Pancreas (tissue), 10 donors: ENCODE results near the gene PTPRR. TPM values are rescaled to one million over a fixed set of nuclear protein-coding genes. Genes with fewer than 3 reads are reported as not detected.

Source experiments
- ATAC-seq, 4 donors: fragments of 200-7000 bp; cut with Tn5 transposase; one replicate each; pipeline versions ENCODE4 v1.8.0 to v1.9.1; 2020; ENCODE audit warnings: mild to moderate bottlenecking in 4 of 4, moderate library complexity in 4 of 4
- DNase-seq, 6 donors: peaks; one replicate each; pipeline ENCODE4 v3.0.0-alpha.2; 2020
- FAIRE-seq: peaks from 2 replicates; lab custom pipeline; 2012; peaks lifted over from hg19 to GRCh38; lab: Jason Lieb, UNC
- H3K27ac ChIP-seq, 4 donors: fragments of 200-600 bp; sonication (generic); 1 replicate in 3 of 4; 2 replicates in 1 of 4; pipeline versions ENCODE4 v1.5.0 to v1.8.0; 2020
- H3K27me3 ChIP-seq, 4 donors: fragments of 200-600 bp; one replicate each; pipeline ENCODE4 v1.8.0; 2021
- H3K36me3 ChIP-seq, 3 donors: fragments of 200-600 bp; sonication (generic) in 1 of 3; one replicate each; pipeline versions ENCODE4 v1.5.0 to v1.8.0; 2020 to 2021
- H3K4me1 ChIP-seq, 3 donors: fragments of 200-600 bp; one replicate each; pipeline ENCODE4 v1.8.0; 2021
- H3K4me3 ChIP-seq, 4 donors: fragments of 200-600 bp; sonication (generic) in 2 of 4; one replicate each; pipeline versions ENCODE4 v1.5.0 to v1.8.0; 2020 to 2021
- H3K9me3 ChIP-seq, 4 donors: fragments of 200-600 bp; one replicate each; pipeline ENCODE4 v1.8.0; 2021
- CTCF ChIP-seq, 4 donors: fragments of 200-600 bp; sonication (generic) in 3 of 4; IDR thresholded peaks; one replicate each; pipeline versions ENCODE4 v1.5.0 to v1.8.0; 2021; ENCODE audit warnings: antibody characterized with exemption in 4 of 4
- WGBS, 2 donors: extraction: QIAGEN DNeasy Blood & Tissue Kit; methylation state at CpG; one replicate each; pipeline ENCODE4 v1.1.7; 2013; 5-methylcytosine and 5-hydroxymethylcytosine counted together
- intact Hi-C, 3 donors: fragments of 100-400 bp; cut with DNase I; formaldehyde crosslinking; loops; one replicate each; pipeline versions ENCODE4 v1.11.1 to v1.14.2; 2022
- polyA plus RNA-seq, 2 donors: library from polyadenylated mRNA; stranded (reverse); fragments of 200-250 nt; gene quantifications; one replicate each; pipeline ENCODE4 v1.2.3, GENCODE V29; 2013
- total RNA-seq, 6 donors: library from RNA; stranded (reverse); fragmentation: NEBNext Ultra II Directional in 4 of 6; extraction: Animal tissue kit (Norgen Biotek cat#: 25700) in 4 of 6; gene quantifications; one replicate each; pipeline versions ENCODE4 v1.2.1 to v1.2.4, GENCODE V29; 2021 to 2023
- donor health status: healthy with polysubstance abuse.
- donor health status: DM: no; HTN: no; CAD: no; lungs with moderate emphysema.
- donor health status: DM: no; HTN: no; CAD: no.
- donor health status: control.
- donor health status: control.
- donor health status: Bipolar disorder and iron deficiency.
- donor health status: DM: yes; HTN: yes; CAD: no.
- donor health status: DM: no; HTN: no; CAD: no.
- donor health status: DM: no; HTN: no; CAD: no.
- donor health status: DM: yes; HTN: yes; CAD: no.

The PTPRR gene
- total and polyA plus RNA-seq, 8 donors, result 0.14 to 0.72 (median 0.23) TPM; not detected in 3

GRCh38 chr12:70627677-70628076 is 292.9 kb downstream of the PTPRR start:
- H3K27me3 ChIP-seq, result no peaks in the 10 kb centered on the region
- H3K9me3 ChIP-seq, result no peaks in the 10 kb centered on the region
- intact Hi-C loops, result no loop called here
- WGBS, 2 donors, result 69 to 80% methylated on average over 5 of the region's 5 CpGs
- H3K27ac ChIP-seq, result no peak overlapping the region
- H3K4me3 ChIP-seq, result no peak overlapping the region
- ATAC-seq (no peak), DNase-seq (no peak), FAIRE-seq (no peak)
- H3K4me1 ChIP-seq, result no peaks in the 10 kb centered on the region
- TF ChIP-seq CTCF (IDR thresholded peaks at IDR 0.05), result no peak
- H3K36me3 ChIP-seq, result no peaks in the 10 kb centered on the region

- ATAC-seq (no peak), FAIRE-seq (no peak), DNase-seq (no peak)
- Histone ChIP-seq H3K4me1 (no peaks in the 10 kb centered on the region), H3K27ac (no peak overlapping the region), H3K27me3 (no peaks in the 10 kb centered on the region), H3K4me3 (no peak overlapping the region), H3K36me3 (no peaks in the 10 kb centered on the region), H3K9me3 (no peaks in the 10 kb centered on the region)
- no peak for TF ChIP-seq CTCF (IDR thresholded peaks at IDR 0.05)
- intact Hi-C loops, result no loop called here
- 77 to 80% methylated on average over 3 of the region's 3 CpGs for WGBS, 2 donors
Measured at GRCh38 chr12:70626180-70626579, 294.4 kb downstream of the PTPRR start.

- Histone ChIP-seq H3K27ac (no peak overlapping the region), H3K4me1 (no peaks in the 10 kb centered on the region), H3K27me3 (no peaks in the 10 kb centered on the region), H3K4me3 (no peak overlapping the region), H3K36me3 (no peaks in the 10 kb centered on the region), H3K9me3 (no peaks in the 10 kb centered on the region)
- 66 to 76% methylated on average over 5 of the region's 5 CpGs for WGBS, 2 donors
- ATAC-seq, result no peak
- no peak for TF ChIP-seq CTCF (IDR thresholded peaks at IDR 0.05)
- no peak for FAIRE-seq
- intact Hi-C loops, result no loop called here
- DNase-seq, result no peak
Measured at GRCh38 chr12:70619471-70620152, 300.9 kb downstream of the PTPRR start.

GRCh38 chr12:70618371-70618770 is 302.2 kb downstream of the PTPRR start:
- Histone ChIP-seq H3K27ac (no peak overlapping the region), H3K36me3 (no peaks in the 10 kb centered on the region), H3K4me1 (no peaks in the 10 kb centered on the region), H3K4me3 (no peak overlapping the region), H3K9me3 (no peaks in the 10 kb centered on the region), H3K27me3 (no peaks in the 10 kb centered on the region)
- no peak for TF ChIP-seq CTCF (IDR thresholded peaks at IDR 0.05)
- intact Hi-C loops, result no loop called here
- 72 to 90% methylated on average over 4 of the region's 4 CpGs for WGBS, 2 donors
- FAIRE-seq (no peak), DNase-seq (no peak), ATAC-seq (no peak)

- WGBS, 2 donors, result 69 to 87% methylated on average over 4 of the region's 4 CpGs
- ATAC-seq (no peak), DNase-seq (no peak), FAIRE-seq (no peak)
- Histone ChIP-seq H3K4me1 (no peaks in the 10 kb centered on the region), H3K4me3 (no peak overlapping the region), H3K27me3 (no peaks in the 10 kb centered on the region), H3K9me3 (no peaks in the 10 kb centered on the region), H3K36me3 (no peaks in the 10 kb centered on the region), H3K27ac (no peak overlapping the region)
- TF ChIP-seq CTCF (IDR thresholded peaks at IDR 0.05), result no peak
- intact Hi-C loops, result no loop called here
Measured at GRCh38 chr12:70617450-70617849, 303.1 kb downstream of the PTPRR start.
